ENCODE data around the gene GRID1.
"Not testable (repeated sequence)": the region's sequence is repeated elsewhere in the genome, so short reads cannot be mapped to it uniquely, and the experiment has no call there.

The GRID1 gene

GRCh38 chr10:86045896-86046295, 320.7 kb downstream of the GRID1 start:
- no peak for DNase-seq

DNA sequence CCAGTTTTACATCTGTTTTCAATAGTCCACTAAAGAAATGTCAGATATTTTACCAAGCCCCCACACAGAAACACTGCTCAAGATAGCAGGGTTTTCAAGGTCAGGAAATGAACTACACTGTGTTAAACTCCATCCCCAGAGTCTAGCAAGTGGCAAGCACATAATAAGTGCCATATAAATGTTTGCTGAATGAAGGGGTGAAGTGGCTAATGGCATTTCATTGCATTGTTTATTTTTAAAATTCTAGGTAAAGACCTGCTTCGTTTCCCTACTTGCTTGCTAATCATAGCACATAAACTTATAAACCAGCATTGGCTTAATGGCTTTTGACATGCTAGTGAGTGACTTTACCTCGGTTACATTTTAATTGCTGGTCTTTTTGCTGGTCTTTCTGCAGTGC, 322.6 kb downstream of the GRID1 start:
- DNase-seq = no peak

GRCh38 chr10:86043236-86043635, 323.4 kb downstream of the GRID1 start:
- DNase-seq = no peak

DNA sequence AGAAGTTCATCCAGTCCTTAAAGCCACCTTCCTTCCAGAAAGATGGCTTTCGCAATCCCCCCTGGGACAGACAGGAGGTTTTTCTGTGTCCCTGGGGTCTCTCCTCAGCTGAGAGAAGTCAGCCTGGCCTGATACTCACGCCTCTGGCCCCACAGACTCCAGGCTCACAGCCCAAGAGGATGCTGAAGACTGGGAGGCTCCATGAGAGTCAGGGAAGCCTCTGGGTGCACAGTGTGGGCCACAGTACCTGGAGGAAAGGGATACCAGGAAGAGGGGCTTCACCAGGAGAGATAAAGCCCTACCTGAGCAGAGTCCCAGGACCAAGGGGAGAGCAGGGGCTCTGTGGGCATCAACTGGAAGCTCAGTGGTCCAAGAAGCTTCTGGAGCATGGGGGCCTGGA, 324.4 kb downstream of the GRID1 start:
- no peak for DNase-seq

- DNase-seq = no peak
Measured at GRCh38 chr10:86041116-86041515, 325.5 kb downstream of the GRID1 start.

GRCh38 chr10:86038371-86038770, 328.2 kb downstream of the GRID1 start:
- DNase-seq = no peak

- no peak for DNase-seq
Measured at GRCh38 chr10:86037096-86037495, 329.5 kb downstream of the GRID1 start.

- no peak for DNase-seq
Measured at GRCh38 chr10:86036544-86036831, 330.1 kb downstream of the GRID1 start.

- DNase-seq = no peak
Measured at GRCh38 chr10:86035791-86036543, 330.6 kb downstream of the GRID1 start.

- DNase-seq = no peak
Measured at GRCh38 chr10:86034710-86035109, 331.9 kb downstream of the GRID1 start.

DNA sequence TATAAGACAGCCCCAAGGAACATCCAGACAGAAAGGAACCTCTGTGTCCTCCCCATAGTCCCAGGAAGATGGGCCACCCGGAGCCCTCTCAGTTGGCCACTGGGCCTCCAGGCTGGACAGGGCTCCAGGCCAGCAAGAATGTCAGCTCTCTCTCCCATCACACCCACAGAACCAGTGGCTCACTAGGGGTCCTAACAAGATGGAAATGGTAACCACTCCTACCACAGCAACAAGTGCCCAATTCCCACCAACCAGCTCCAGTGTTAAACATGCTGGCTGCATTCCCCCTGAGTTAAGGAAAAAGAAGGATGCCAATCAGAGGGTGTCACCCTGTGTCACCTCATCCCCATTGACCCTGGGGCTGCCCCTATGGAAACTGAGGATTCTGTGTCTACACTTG, 333.0 kb downstream of the GRID1 start:
- no peak for DNase-seq

DNA sequence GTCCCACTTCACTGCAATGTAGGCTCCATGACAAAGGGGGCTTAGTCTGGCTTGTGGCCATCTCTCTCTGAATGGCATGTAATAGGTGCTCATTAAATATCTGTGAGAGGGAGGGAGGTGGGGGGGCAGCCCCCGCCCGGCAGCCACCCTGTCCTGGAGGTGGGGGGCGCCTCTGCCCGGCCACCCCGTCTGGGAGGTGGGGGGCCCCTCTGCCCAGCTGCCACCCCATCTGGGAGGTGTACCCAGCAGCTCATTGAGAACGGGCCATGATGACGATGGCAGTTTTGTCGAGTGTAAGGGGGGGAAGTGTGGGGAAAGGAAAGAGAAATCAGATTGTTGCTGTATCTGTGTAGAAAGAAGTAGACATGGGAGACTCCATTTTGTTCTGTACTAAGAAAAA, 334.5 kb downstream of the GRID1 start:
- DNase-seq = not testable (repeated sequence)

DNA sequence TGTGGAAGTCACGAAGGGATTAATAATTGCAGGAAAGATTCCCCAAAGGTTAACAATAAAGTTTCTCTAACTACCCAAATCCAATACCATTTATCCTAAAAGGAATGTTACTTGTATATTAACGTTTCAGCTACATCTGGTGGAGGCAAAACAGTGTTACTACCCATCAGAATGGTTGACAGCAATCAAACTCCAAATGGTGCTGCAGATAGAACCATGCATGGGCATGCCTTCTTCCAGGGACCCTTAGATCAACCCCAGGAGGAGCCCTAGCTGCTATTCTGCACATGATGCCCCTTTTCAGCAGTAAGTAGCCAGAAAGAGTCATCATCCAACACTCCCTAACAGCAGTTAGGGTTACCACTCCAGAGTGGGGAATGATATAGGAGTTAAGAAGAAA, 336.3 kb downstream of the GRID1 start:
- no peak for DNase-seq

DNA sequence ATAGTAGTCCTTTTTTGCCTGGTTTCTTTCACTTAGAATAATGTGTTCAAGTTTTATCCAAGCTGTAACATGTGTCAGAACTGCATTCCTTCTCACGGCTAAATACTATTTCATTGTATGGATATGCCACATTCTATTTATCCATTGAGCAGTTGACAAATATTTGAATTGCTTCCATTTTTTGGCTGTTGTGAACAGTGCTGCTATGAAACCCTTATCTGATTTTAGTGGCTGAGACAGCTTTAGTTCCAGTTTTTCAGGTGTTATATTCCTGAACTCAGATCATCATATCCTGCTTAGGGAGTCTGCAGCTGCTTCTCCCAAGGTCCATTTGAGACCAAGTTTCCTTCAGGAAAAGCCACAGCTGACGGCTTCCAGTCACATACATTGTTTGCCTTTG, 339.2 kb downstream of the GRID1 start:
- DNase-seq = no peak

- no peak for DNase-seq
Measured at GRCh38 chr10:86025509-86025908, 341.1 kb downstream of the GRID1 start.

GRCh38 chr10:86024281-86025041, 342.1 kb downstream of the GRID1 start:
- DNase-seq = no peak

GRCh38 chr10:86023931-86024280, 342.7 kb downstream of the GRID1 start:
- no peak for DNase-seq

- DNase-seq = no peak
Measured at GRCh38 chr10:86023336-86023735, 343.3 kb downstream of the GRID1 start.

DNA sequence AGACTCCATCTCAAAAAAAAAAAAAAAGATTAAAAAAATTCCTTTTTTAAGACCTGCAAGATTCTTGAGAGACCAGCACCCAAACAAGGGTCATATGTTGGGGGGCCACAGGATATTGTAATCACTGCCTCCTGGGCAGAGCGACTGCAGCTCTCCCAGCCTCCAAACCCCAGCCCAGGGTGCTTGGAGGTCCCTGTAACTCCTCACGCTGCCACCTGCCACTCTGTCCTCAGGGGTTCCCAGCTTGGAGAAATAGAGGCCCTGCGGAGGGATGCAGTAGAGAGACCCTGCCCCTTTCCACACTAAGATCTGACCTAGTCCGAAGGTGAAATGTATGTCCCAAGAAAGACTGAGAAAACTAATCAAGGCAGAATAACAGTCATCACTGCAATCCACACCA, 343.7 kb downstream of the GRID1 start:
- no peak for DNase-seq

DNA sequence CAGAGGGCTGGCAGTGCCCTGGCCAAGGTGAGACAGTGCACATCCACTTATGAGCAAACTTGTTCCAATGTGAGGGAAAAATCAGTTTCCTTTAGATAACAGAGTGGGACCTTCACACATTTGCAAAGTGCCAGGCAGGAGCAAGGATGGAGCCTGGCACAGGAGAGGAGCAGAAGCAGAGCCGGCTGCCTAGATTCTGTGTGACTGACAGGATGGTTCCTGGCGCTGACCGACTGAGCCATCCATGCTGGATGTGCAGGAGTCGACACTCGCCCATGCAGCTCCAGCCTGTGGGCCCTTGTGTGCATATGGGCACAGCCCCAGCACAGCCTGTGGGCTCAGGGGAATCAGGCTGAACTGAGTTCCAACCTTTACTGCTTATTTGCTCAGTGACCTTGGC, 346.5 kb downstream of the GRID1 start:
- DNase-seq = no peak

DNA sequence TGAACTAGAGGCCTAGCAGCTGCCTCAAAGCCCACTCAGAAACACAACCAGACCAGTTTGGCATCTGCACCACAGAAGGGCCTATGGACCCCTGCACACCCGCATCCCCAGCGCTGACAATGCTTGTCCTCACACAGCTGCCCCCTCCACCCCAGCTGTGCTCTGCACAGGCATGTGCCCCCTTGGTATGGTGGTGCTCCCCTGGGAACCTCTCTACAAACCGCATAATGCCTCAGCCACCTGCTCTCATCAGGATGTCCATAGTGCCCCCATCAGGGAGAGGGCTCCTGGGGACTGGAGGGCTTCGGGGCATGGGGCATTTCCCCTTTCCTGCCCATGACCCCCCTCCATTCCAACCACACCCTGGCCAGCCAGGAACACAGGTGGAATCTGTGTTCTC, 347.5 kb downstream of the GRID1 start:
- DNase-seq = no peak

GRCh38 chr10:86018735-86019058, 347.9 kb downstream of the GRID1 start:
- DNase-seq = no peak

DNA sequence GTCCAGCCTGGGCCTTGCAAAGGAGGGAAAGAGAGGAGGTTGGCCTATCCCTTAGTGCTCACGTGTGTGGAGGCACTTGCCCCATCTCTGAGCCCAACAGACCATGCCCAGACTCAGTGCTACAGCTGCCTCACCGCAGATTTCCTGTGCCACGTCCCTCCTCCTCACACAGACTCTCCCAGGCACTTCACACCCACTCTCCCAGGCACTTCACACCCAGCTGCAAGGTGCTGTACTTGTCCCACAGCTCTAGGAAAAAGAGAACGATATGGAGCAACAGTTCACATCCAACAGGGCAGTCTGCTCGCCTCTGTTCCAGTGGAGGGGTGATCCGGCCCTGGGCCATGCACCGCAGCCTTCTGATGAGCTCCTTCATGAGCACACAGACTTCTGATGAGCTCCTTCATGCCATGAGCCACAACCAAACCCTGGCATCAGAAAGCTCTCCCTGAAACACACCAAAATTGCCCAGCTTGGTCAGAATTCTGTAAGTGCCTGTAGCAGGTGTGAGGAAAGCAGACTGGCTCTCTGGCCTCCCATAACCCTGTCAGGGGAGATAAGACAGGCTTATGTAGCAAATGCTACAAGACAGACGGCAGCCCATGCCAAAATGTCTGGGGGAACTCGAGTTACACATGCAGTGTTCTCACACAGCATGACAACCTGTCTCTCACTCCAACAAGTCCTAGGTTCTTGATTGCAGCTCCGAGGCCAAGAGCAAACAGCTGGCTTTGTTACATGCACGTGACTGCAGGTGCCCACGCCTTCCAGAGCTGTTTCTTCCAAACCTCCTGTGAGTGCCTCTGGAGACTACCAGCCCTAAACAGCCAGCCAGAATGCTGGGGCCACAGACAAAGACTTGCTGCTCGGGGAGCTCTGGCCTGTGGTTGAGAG, 348.5 kb downstream of the GRID1 start:
- DNase-seq = no peak

DNA sequence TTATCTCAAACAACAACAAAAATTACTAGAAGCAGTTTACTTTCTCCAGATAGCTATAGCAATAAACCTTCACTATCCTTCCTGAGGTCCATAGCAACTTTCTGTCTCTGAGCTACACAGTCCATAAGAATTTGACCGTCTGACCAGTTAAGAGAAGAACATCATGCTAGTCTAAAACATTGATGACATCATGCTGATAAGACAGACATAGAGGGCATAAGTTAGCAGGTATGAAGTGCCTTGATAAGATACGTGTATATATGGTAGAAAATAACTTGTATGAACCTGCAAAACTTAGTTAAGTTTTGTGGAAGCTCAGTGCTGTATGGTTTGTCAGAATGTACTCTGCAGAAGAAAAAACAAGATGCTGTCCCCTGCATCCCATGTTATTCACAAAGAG, 353.0 kb downstream of the GRID1 start:
- no peak for DNase-seq

All from RPMI8226 (cell line).